Adrenal gland (tissue), 5 donors: ENCODE measurements around the gene SAFB.
"Not testable (repeated sequence)": the region's sequence is repeated elsewhere in the genome, so short reads cannot be mapped to it uniquely, and the experiment has no call there.

Experiments
- CTCF ChIP-seq, 6 experiments: fragments of 450-650 bp in 4 of 6; fragments of 200-600 bp in 2 of 6; sonication (generic) in 1 of 6; IDR thresholded peaks; 1 replicate in 5 of 6; 2 replicates in 1 of 6; pipeline versions ENCODE4 v1.5.1 to v1.8.0; 2016 to 2021; ENCODE audit warnings: antibody characterized with exemption in 6 of 6, mild to moderate bottlenecking in 2 of 6, moderate library complexity in 1 of 6
- POLR2A ChIP-seq, 2 donors: fragments of 450-650 bp; IDR thresholded peaks; one replicate each; pipeline ENCODE4 v1.6.1; 2017; ENCODE audit warnings: antibody characterized with exemption in 2 of 2, mild to moderate bottlenecking in 2 of 2, moderate library complexity in 1 of 2
- donor health status: DM: no; HTN: no; CAD: no.

GRCh38 chr19:5702053-5702410 is 79.1 kb downstream of the SAFB start:
- TF ChIP-seq CTCF, POLR2A (IDR thresholded peaks at IDR 0.05): not testable (repeated sequence)
